ENCODE results near the gene IFT43. TPM values are rescaled to one million over a fixed set of nuclear protein-coding genes. Genes with fewer than 3 reads are reported as not detected.

Gene IFT43
- total RNA-seq, 1 donor from 2014 or later: 15.8 TPM

DNA sequence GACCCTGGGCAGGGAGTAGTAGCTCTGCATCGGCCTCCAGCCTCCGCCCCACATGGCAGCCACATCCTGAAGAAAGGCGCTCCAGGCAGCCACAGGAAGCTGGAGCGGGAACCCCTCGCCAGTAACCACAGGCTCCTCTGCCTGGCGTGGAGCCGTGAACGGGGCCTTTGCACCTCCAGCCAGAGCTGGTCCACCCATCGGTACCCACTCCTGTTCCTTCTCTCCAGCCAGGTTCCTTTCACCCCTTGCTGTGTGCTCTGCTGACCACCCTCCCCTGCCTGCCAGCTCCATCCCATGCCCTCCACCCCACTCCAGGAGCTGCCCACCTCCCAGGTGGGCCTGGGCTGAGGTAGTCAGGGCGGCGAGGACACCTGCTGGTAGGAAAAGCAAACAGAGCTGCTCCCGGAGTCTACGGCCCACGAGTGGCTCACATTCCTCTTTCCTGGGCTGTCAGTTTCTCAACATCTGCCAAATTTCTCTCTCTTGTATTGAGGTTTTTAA, 6.4 kb upstream of the IFT43 start:
- H3K9me3 Mint-ChIP-seq: no peaks in the 10 kb centered on the region
- H3K36me3 Mint-ChIP-seq (ENCODE audit: low read depth): no peaks in the 10 kb centered on the region
- DNase-seq (no peak), ATAC-seq (ENCODE audit: low read depth) (no peak)
- POLR2A ChIA-PET: interaction anchor here (1.4 to 2.6 kb wide), 3 partner anchors 19 to 270 kb away, joined by 3 to 10 read pairs (median 5); no protein-coding TSS in a partner anchor
- TF ChIP-seq CTCF (IDR thresholded peaks at IDR 0.05): no peak
- peak overlapping the region; percentile 56 for H3K27ac Mint-ChIP-seq
- intact Hi-C loops (cut with micrococcal nuclease): no loop called here
- H3K27me3 Mint-ChIP-seq: no peaks in the 10 kb centered on the region
- peaks cover 61% of the 10 kb centered on the region for H3K4me1 Mint-ChIP-seq
- CTCF ChIA-PET: interaction anchor here (0.8 to 11.8 kb wide), 12 partner anchors 12 to 402 kb away, joined by 3 to 363 read pairs (median 5); no protein-coding TSS in a partner anchor
- H3K4me3 Mint-ChIP-seq: no peak overlapping the region

GRCh38 chr14:75979648-75980565, 5.7 kb upstream of the IFT43 start:
- no peaks in the 10 kb centered on the region for H3K36me3 Mint-ChIP-seq (ENCODE audit: low read depth)
- CTCF ChIA-PET: interaction anchor here (1.1 to 11.8 kb wide), 11 partner anchors 13 to 403 kb away, joined by 3 to 363 read pairs (median 5); no protein-coding TSS in a partner anchor
- no peak overlapping the region for H3K4me3 Mint-ChIP-seq
- POLR2A ChIA-PET: interaction anchor here (0.7 to 2.6 kb wide), 4 partner anchors 20 to 271 kb away, joined by 3 to 10 read pairs (median 7); no protein-coding TSS in a partner anchor
- DNase-seq: no peak
- no peak for ATAC-seq (ENCODE audit: low read depth)
- H3K27me3 Mint-ChIP-seq: no peaks in the 10 kb centered on the region
- H3K27ac Mint-ChIP-seq: peak overlapping the region; percentile 6
- intact Hi-C loops (cut with micrococcal nuclease): loop anchor here (5.0 to 10.0 kb wide), 3 partner anchors 172 to 848 kb away; partner anchors contain the start of gene GPATCH2L
- H3K9me3 Mint-ChIP-seq: no peaks in the 10 kb centered on the region
- H3K4me1 Mint-ChIP-seq: peaks cover 62% of the 10 kb centered on the region
- no peak for TF ChIP-seq CTCF (IDR thresholded peaks at IDR 0.05)

- intact Hi-C loops (cut with micrococcal nuclease): loop anchor here (5.0 to 10.0 kb wide), 3 partner anchors 171 to 849 kb away; partner anchors contain the start of gene GPATCH2L
- H3K4me3 Mint-ChIP-seq: peak overlapping the region; percentile 55
- H3K4me1 Mint-ChIP-seq: peaks cover 67% of the 10 kb centered on the region
- no peaks in the 10 kb centered on the region for H3K36me3 Mint-ChIP-seq (ENCODE audit: low read depth)
- no peak for TF ChIP-seq CTCF (IDR thresholded peaks at IDR 0.05)
- no peak for ATAC-seq (ENCODE audit: low read depth)
- no peak overlapping the region for H3K27ac Mint-ChIP-seq
- H3K27me3 Mint-ChIP-seq: no peaks in the 10 kb centered on the region
- ChIA-PET POLR2A (interaction anchor here (2.6 kb wide), 1 partner anchor 74 kb away, joined by 10 read pairs; no protein-coding TSS in a partner anchor), CTCF (interaction anchor here (0.7 to 11.8 kb wide), 6 partner anchors 10 to 270 kb away, joined by 3 to 363 read pairs (median 15); no protein-coding TSS in a partner anchor)
- no peak for DNase-seq
- H3K9me3 Mint-ChIP-seq: no peaks in the 10 kb centered on the region
These were observed 4.7 kb upstream of the IFT43 start for GRCh38 chr14:75980856-75981255.

DNA sequence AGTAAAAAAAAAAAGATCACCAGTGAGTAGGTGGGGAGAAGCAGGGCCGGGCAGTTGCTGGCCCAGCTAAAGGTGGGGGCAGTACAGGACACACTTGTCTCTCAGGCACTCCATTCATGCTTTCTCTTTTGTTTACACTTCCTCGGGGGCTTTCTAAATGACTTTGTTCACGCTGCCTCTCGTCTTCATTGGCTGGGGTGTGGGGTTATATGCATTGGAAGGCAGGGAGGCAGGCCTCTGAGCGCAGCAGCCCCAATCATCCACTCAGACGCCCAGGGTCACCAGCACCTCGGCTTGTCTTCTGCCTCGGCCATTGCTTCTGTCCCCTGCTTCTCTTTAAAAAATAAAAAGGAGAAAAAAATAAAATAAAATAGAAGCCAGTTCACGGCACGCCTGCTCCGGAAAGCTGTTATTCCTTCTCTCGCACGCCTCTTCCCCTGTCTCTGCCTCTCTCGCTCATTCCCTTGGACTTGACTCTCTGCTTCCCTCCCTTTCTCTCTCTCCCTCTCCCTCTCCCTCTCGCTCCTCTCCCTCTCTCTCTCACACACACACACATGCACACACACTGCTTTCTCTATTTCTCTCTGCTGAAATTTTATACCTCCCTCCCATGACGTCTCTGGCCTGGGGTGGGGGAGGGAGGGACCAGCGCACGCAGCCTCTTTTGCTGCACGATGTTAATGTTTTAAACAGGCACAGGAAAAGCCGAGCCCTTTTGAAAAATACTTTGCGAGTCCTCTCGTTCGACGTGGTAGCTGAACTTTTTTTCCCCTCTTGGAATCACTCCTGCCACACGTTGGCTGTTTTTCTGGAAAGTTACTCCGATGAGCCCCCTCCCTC, 3.9 kb upstream of the IFT43 start, which contains the start of gene TGFB3:
TSS of gene TGFB3 (minus strand) at position 570 of the 840 bp plus-strand sequence. CDS start 1,102 bp downstream, outside the sequence.
- H3K27ac Mint-ChIP-seq: peak within 1 kb of the TSS; percentile 72
- H3K27me3 Mint-ChIP-seq: no peaks in the 10 kb centered on the region
- ATAC-seq (ENCODE audit: low read depth) (peak; percentile 38), DNase-seq (no peak)
- H3K4me1 Mint-ChIP-seq: peaks cover 70% of the 10 kb centered on the region
- POLR2A ChIA-PET: interaction anchor here (1.3 to 3.0 kb wide), 3 partner anchors 21 to 273 kb away, joined by 4 to 25 read pairs (median 16); no protein-coding TSS in a partner anchor
- H3K9me3 Mint-ChIP-seq: no peaks in the 10 kb centered on the region
- intact Hi-C loops (cut with micrococcal nuclease): loop anchor here (1.0 to 10.0 kb wide), 8 partner anchors 21 to 849 kb away; partner anchors contain the start of genes GPATCH2L and TTLL5
- CTCF ChIA-PET: interaction anchor here (0.7 to 11.8 kb wide), 13 partner anchors 11 to 405 kb away, joined by 3 to 363 read pairs (median 4); partner anchors contain the start of gene FLVCR2
- no peaks in the 10 kb centered on the region for H3K36me3 Mint-ChIP-seq (ENCODE audit: low read depth)
- H3K4me3 Mint-ChIP-seq: peak within 1 kb of the TSS; percentile 87
- no peak for TF ChIP-seq CTCF (IDR thresholded peaks at IDR 0.05)

All from activated B cell treated with CpG ODN at 0.5 μM for 24 hours (primary cell).